M059J (cell line): Measurements from ENCODE around the gene CKAP2. TPM values are rescaled to one million over a fixed set of nuclear protein-coding genes. Genes with fewer than 3 reads are reported as not detected.
"Not testable (repeated sequence)": the region's sequence is repeated elsewhere in the genome, so short reads cannot be mapped to it uniquely, and the experiment has no call there.

Experiments
- DNase-seq: peaks from one replicate; pipeline ENCODE4 v3.0.0-alpha.2; 2012; ENCODE audit warnings: low read depth
- total RNA-seq: library from RNA; depleted of rRNA; stranded (reverse); fragments of >200 nt; shearing (Covaris generic); gene quantifications from 2 replicates; pipeline ENCODE4 v1.2.3, GENCODE V29; 2014; rRNA removed

The CKAP2 gene
- 52.2 and 72.0 TPM in 2 replicates for total RNA-seq

GRCh38 chr13:52454820-52455676 lies at the start of gene CKAP2:
TSS of gene CKAP2 (plus strand) at chr13:52455478. CDS start at chr13:52455557, 79 bp downstream.
- peak; percentile 92 for DNase-seq

- peak; percentile 47 for DNase-seq
Measured at GRCh38 chr13:52405767-52406494, 49.3 kb upstream of the CKAP2 start, which contains the start of gene THSD1. TSS of gene THSD1 (minus strand) at chr13:52406172. CDS start at chr13:52402600, 3,572 bp downstream.

GRCh38 chr13:52406629-52407028 lies 48.6 kb upstream of the CKAP2 start:
- DNase-seq: no peak

- not testable (repeated sequence) for DNase-seq
Measured at GRCh38 chr13:52407436-52407835, 47.8 kb upstream of the CKAP2 start.

- not testable (repeated sequence) for DNase-seq
Measured at GRCh38 chr13:52408071-52408658, 47.1 kb upstream of the CKAP2 start.

GRCh38 chr13:52411629-52412028 lies 43.6 kb upstream of the CKAP2 start:
- peak; percentile 17 for DNase-seq

GRCh38 chr13:52412128-52412527 lies 43.1 kb upstream of the CKAP2 start:
- no peak for DNase-seq

- DNase-seq: no peak
Measured at GRCh38 chr13:52414051-52414450, 41.2 kb upstream of the CKAP2 start.

- peak; percentile 17 for DNase-seq
Measured at GRCh38 chr13:52414963-52415362, 40.3 kb upstream of the CKAP2 start.

- DNase-seq: no peak
Measured at GRCh38 chr13:52419080-52419479, 36.2 kb upstream of the CKAP2 start.

- DNase-seq: no peak
Measured at GRCh38 chr13:52421216-52421615, 34.1 kb upstream of the CKAP2 start.

GRCh38 chr13:52428295-52428694 lies 27.0 kb upstream of the CKAP2 start:
- DNase-seq: peak; percentile 72

- no peak for DNase-seq
Measured at GRCh38 chr13:52432456-52432855, 22.8 kb upstream of the CKAP2 start.

- no peak for DNase-seq
Measured at GRCh38 chr13:52446265-52446664, 9.0 kb upstream of the CKAP2 start.

- DNase-seq: no peak
Measured at GRCh38 chr13:52447354-52447753, 7.9 kb upstream of the CKAP2 start.

- DNase-seq: no peak
Measured at GRCh38 chr13:52447815-52448552, 7.3 kb upstream of the CKAP2 start.

- DNase-seq: no peak
Measured at GRCh38 chr13:52449331-52450011, 5.8 kb upstream of the CKAP2 start.

- peak; percentile 86 for DNase-seq
Measured at GRCh38 chr13:52450012-52450792, 5.1 kb upstream of the CKAP2 start, which contains the start of gene VPS36. TSS of gene VPS36 (minus strand) at chr13:52450634. CDS start at chr13:52450594, 40 bp downstream.

GRCh38 chr13:52450793-52451116 lies 4.5 kb upstream of the CKAP2 start:
- no peak for DNase-seq

GRCh38 chr13:52451135-52451804 lies 4.0 kb upstream of the CKAP2 start:
- no peak for DNase-seq
